Urinary bladder (tissue), 4 donors: ENCODE measurements around the gene FKBP1B. TPM values are rescaled to one million over a fixed set of nuclear protein-coding genes. Genes with fewer than 3 reads are reported as not detected.

Experiments used
- DNase-seq: peaks from one replicate; pipeline ENCODE4 v3.0.0-alpha.2; 2015; ENCODE audit errors: extremely low spot score
- H3K27ac ChIP-seq: one replicate; pipeline ENCODE4 v1.5.1; 2013; ENCODE audit warnings: low read depth, mild to moderate bottlenecking, moderate library complexity
- H3K36me3 ChIP-seq: one replicate; pipeline ENCODE4 v1.6.1; 2013; ENCODE audit warnings: mild to moderate bottlenecking, moderate library complexity; ENCODE audit not compliant: insufficient read depth
- H3K4me1 ChIP-seq: one replicate; pipeline ENCODE4 v1.6.1; 2013; ENCODE audit warnings: mild to moderate bottlenecking, moderate library complexity; ENCODE audit not compliant: insufficient read depth
- H3K4me3 ChIP-seq: one replicate; pipeline ENCODE4 v1.5.1; 2013; ENCODE audit warnings: low read depth, low read length
- WGBS: extraction: QIAGEN DNeasy Blood & Tissue Kit; methylation state at CpG from one replicate; pipeline ENCODE4 v1.1.7; 2013; 5-methylcytosine and 5-hydroxymethylcytosine counted together
- polyA plus RNA-seq: library from polyadenylated mRNA; stranded (reverse); fragments of 200-250 nt; gene quantifications from one replicate; pipeline ENCODE4 v1.2.3, GENCODE V29; 2013
- total RNA-seq: library from RNA; depleted of rRNA; stranded (reverse); fragments of >200 nt; gene quantifications from one replicate; pipeline ENCODE4 v1.2.3, GENCODE V29; 2014
- donor health status: healthy with polysubstance abuse.
- donor health status: healthy.

Gene FKBP1B
- total and polyA plus RNA-seq, 2 donors: 5.1 to 10.5 TPM

GRCh38 chr2:24016853-24017703, 32.5 kb upstream of the FKBP1B start:
- WGBS: 92% methylated on average over 35 of the region's 35 CpGs
- Histone ChIP-seq H3K4me3 (no peak overlapping the region), H3K4me1 (no peaks in the 10 kb centered on the region), H3K36me3 (no peaks in the 10 kb centered on the region), H3K27ac (no peak overlapping the region)
- DNase-seq: no peak

GRCh38 chr2:24017711-24018110, 31.8 kb upstream of the FKBP1B start:
- no peaks in the 10 kb centered on the region for H3K4me1 ChIP-seq
- 84% methylated on average over 8 of the region's 8 CpGs for WGBS

GRCh38 chr2:24018241-24018640, 31.3 kb upstream of the FKBP1B start:
- Histone ChIP-seq H3K4me1 (no peaks in the 10 kb centered on the region), H3K36me3 (no peaks in the 10 kb centered on the region), H3K27ac (no peak overlapping the region), H3K4me3 (no peak overlapping the region)
- 82% methylated on average over 9 of the region's 9 CpGs for WGBS
- DNase-seq: no peak

More at GRCh38 chr2:24017711-24018110, 31.8 kb upstream of the FKBP1B start:
- DNase-seq: no peak
- Histone ChIP-seq H3K36me3 (no peaks in the 10 kb centered on the region), H3K4me3 (no peak overlapping the region), H3K27ac (no peak overlapping the region)

- WGBS: 92% methylated on average over 5 of the region's 5 CpGs
- H3K27ac ChIP-seq: no peak overlapping the region
- no peaks in the 10 kb centered on the region for H3K36me3 ChIP-seq
- no peak overlapping the region for H3K4me3 ChIP-seq
- H3K4me1 ChIP-seq: no peaks in the 10 kb centered on the region
- DNase-seq: no peak
These were observed 29.8 kb upstream of the FKBP1B start for GRCh38 chr2:24019729-24020128.

GRCh38 chr2:24020244-24020643, 29.3 kb upstream of the FKBP1B start:
- Histone ChIP-seq H3K4me3 (no peak overlapping the region), H3K27ac (no peak overlapping the region), H3K36me3 (no peaks in the 10 kb centered on the region), H3K4me1 (no peaks in the 10 kb centered on the region)
- DNase-seq: no peak
- WGBS: 70% methylated on average over 4 of the region's 4 CpGs

- no peak overlapping the region for H3K4me3 ChIP-seq
- no peak overlapping the region for H3K27ac ChIP-seq
- WGBS: 77% methylated on average over 19 of the region's 19 CpGs
- DNase-seq: no peak
- no peaks in the 10 kb centered on the region for H3K4me1 ChIP-seq
- H3K36me3 ChIP-seq: no peaks in the 10 kb centered on the region
These were observed 28.2 kb upstream of the FKBP1B start for GRCh38 chr2:24021122-24021998.

- DNase-seq: no peak
- Histone ChIP-seq H3K4me1 (no peaks in the 10 kb centered on the region), H3K4me3 (no peak overlapping the region), H3K27ac (no peak overlapping the region), H3K36me3 (no peaks in the 10 kb centered on the region)
- WGBS: 93% methylated on average over 14 of the region's 14 CpGs
These were observed 27.1 kb upstream of the FKBP1B start for GRCh38 chr2:24022324-24022974.

- H3K4me1 ChIP-seq: no peaks in the 10 kb centered on the region
- no peaks in the 10 kb centered on the region for H3K36me3 ChIP-seq
- no peak for DNase-seq
- H3K4me3 ChIP-seq: no peak overlapping the region
- 88% methylated on average over 16 of the region's 16 CpGs for WGBS
- H3K27ac ChIP-seq: no peak overlapping the region
These were observed 26.5 kb upstream of the FKBP1B start for GRCh38 chr2:24022975-24023575.

GRCh38 chr2:24024018-24024417, 25.5 kb upstream of the FKBP1B start:
- Histone ChIP-seq H3K36me3 (no peaks in the 10 kb centered on the region), H3K4me3 (no peak overlapping the region), H3K27ac (no peak overlapping the region), H3K4me1 (no peaks in the 10 kb centered on the region)
- DNase-seq: no peak
- whole genome bisulfite sequencing: 54% methylated on average over 12 of the region's 12 CpGs

GRCh38 chr2:24024996-24025663, 24.4 kb upstream of the FKBP1B start:
- DNase-seq: no peak
- Histone ChIP-seq H3K36me3 (no peaks in the 10 kb centered on the region), H3K27ac (no peak overlapping the region), H3K4me1 (no peaks in the 10 kb centered on the region), H3K4me3 (no peak overlapping the region)
- 94% methylated on average over 17 of the region's 17 CpGs for WGBS

- H3K27ac ChIP-seq: no peak overlapping the region
- no peak for DNase-seq
- H3K4me3 ChIP-seq: no peak overlapping the region
- no peaks in the 10 kb centered on the region for H3K36me3 ChIP-seq
- H3K4me1 ChIP-seq: no peaks in the 10 kb centered on the region
- 54% methylated on average over 2 of the region's 2 CpGs for WGBS
These were observed 23.3 kb upstream of the FKBP1B start for GRCh38 chr2:24026233-24026632.

- Histone ChIP-seq H3K27ac (no peak overlapping the region), H3K4me3 (no peak overlapping the region), H3K4me1 (no peaks in the 10 kb centered on the region), H3K36me3 (no peaks in the 10 kb centered on the region)
- 91% methylated on average over 9 of the region's 9 CpGs for WGBS
- no peak for DNase-seq
These were observed 10.6 kb upstream of the FKBP1B start for GRCh38 chr2:24038786-24039499.
